HG02763 (cell line): Measurements from ENCODE around the gene ADCY2.

Source experiments
- ATAC-seq: cut with Tn5 transposase; IDR thresholded peaks from one replicate; pipeline ENCODE4 v1.9.1; 2021; ENCODE audit warnings: mild to moderate bottlenecking, moderate library complexity; ENCODE audit not compliant: unreplicated experiment

Gene ADCY2

GRCh38 chr5:7584749-7585148, 188.8 kb downstream of the ADCY2 start:
- no peak for ATAC-seq

DNA sequence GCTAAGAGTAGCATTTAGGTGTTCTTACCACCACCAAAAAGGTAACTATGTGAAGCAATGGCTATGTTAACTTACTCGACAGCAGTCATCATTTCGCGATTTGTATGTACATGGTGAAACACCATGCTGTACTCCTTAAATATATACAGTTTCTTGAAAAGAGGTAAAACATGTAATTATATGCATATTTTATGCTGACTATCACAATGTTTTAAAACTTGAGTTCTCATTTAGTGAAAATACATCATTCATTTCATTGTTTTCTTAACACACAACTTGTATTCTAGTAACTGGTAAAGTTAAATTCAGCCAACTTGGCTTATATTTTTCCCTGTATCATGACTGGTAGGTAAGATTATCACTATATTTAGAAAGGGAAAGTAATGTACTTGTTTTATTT, 189.9 kb downstream of the ADCY2 start:
- ATAC-seq = no peak

DNA sequence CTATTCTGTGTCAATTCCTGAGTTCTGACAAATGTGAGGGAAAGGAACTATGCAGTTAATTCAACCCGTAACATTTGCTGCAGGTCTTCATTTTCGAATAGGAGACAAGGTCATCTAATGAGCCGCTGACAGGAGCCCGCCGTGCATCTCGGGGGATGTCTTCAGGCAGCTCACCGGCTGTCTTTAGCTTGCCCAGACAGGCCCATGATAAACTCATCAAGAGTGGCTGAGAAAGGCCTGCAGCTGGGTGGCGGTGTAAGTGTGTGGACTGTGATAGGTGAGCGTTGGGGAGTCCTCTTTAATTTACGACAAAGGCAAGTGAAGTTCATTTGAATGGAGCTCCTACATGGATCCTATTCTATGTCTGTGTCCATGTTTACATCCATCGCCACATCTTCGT, 190.5 kb downstream of the ADCY2 start:
- no peak for ATAC-seq

- no peak for ATAC-seq
These were observed 193.9 kb downstream of the ADCY2 start for GRCh38 chr5:7589800-7590199.

- no peak for ATAC-seq
These were observed 197.0 kb downstream of the ADCY2 start for GRCh38 chr5:7592910-7593309.

DNA sequence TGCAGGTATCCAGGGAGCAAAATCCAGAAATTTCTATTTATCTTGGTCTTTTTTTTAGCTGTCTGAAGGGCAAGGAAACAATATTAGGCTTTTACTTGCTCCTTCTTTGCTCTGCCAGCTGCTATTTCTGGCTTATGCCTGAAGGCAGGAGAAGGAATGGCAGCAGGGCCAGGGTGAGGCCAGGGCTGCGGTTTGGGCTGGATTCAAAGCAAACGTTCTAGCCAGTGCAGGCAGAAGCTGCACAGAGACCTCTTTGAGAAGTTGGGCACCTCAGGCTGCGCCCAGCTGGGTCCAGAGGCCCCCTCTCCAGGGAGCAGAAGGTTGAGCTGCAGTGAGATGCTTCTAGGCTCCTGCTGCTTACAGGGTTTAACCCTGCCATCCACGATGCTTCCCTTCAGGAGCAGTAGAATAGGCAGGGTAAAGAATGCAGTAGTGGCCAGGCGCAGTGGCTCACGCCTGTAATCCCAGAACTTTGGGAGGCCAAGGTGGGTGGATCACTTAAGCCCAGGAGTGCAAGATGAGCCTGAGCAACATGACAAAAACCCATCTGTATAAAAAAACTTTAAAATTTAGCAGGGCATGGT, 201.2 kb downstream of the ADCY2 start:
- ATAC-seq = no peak

DNA sequence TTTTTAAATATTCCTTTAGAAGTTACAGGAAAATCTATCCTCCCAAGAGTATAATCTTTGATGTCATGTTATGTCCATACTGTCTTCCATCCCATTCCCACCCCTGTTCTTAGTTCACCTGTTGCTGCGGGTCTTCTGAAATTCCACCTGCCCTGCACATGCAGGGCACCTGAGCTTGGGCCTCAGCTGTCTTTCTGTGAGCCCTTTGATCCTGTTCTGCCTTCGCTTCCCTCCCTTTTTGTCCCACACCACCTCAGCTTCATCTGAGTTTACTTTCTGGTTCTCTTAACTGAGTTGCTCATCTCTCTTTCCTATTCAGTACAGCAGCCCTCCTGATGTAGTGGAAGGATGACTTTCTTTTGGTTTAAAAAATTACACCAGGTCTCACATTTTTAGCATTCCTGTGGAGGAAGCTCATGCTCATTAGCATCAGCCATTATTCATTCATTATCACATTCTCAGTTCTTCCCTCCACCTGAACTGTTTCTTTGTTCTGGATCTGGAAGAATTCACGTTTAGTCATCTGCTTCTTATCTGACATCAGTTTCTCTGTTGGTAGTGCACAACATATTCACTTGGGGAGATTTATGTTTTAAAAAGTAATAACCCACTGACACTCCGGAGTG, 211.0 kb downstream of the ADCY2 start:
- no peak for ATAC-seq

DNA sequence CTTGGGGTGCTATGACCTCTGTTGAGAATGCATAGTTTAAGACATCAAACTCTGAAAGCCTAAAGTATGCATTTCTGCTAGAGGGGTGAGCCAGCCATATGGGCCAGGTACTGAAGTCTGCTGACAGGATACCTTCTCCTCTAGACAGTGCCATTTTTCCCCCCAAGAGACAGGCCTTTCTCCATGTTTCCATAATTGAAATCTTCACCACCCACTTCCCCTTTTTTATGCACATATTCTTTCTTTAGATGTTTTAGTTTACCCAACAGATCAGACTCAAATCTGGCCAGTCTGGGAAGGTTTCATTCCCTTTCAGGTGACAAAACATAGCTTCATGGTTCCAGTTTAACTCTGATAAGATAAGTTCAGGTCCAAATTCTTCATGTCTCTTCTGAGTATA, 212.8 kb downstream of the ADCY2 start:
- no peak for ATAC-seq

DNA sequence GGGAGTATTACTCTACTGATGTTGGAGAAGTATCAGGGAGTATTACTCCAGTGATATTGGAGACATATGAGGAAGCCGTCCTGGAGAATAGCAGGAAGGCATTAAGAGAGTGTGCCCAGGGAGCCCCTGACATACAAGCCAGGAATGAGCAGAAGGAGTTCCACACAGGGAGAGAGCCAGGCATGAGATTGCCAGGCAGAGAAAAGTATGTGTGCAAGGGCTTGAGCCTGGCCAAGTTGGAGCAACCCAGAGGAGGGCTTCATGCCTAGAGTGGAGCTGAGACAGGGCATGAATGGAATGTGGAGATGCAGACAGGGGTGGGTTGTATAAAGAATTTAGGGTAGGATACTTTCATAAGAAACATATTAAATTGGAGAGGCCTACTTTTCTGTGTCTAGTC, 213.8 kb downstream of the ADCY2 start:
- no peak for ATAC-seq

DNA sequence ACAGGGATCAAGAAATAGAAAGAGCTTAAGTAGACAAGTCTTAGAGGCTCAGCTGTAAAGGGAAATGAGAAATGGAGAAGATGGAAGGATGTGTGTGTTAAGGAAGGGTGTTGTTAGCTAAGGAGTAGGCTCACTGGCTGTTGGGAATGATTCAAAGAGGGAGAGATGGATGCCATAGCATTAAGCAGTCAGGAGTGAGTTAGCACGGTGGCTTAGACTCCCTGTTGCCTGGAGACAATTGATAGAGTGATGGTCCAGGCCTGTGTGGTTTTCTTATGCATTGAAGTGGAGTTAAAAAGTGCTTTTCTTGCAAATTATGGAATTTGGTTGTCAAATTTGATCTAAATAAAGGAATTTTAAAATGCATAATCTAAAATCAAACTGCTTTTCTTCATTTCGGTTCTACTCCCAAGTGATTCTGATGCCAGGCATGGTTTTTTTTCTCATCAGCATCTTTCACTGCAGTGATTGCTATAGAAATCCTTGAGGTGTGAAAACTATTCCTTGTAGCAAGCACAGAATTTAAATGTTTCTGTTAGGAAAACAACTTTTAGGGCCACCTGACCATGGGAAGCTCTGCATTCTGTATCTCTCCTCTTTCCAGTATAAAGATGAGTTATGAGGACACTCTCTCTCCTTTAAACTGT, 214.7 kb downstream of the ADCY2 start:
- no peak for ATAC-seq

- ATAC-seq = no peak
These were observed 215.6 kb downstream of the ADCY2 start for GRCh38 chr5:7611518-7611917.

DNA sequence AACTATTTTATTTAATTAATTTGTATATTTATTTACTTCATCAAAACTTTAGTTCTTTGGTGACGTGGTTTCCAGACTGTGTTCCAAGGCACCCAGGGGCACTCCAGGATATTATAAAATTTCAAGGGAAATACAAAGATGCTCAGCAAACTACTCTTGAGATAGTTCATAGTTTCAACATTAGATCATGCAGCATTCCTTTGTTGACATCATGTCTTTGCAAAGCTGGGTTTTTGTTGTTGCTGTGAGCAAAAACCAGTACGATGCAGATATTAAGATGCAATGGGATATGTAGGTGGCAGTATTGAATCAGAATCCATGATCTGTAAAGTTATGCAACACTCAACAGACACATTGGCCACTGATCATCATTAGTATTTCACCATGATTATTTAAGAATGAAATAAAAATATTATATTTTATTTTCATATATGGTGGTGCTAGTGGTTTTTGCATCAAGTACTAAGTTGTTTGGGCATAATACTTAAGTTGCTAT, 219.7 kb downstream of the ADCY2 start:
- no peak for ATAC-seq

- ATAC-seq = no peak
These were observed 221.0 kb downstream of the ADCY2 start for GRCh38 chr5:7616897-7617296.

DNA sequence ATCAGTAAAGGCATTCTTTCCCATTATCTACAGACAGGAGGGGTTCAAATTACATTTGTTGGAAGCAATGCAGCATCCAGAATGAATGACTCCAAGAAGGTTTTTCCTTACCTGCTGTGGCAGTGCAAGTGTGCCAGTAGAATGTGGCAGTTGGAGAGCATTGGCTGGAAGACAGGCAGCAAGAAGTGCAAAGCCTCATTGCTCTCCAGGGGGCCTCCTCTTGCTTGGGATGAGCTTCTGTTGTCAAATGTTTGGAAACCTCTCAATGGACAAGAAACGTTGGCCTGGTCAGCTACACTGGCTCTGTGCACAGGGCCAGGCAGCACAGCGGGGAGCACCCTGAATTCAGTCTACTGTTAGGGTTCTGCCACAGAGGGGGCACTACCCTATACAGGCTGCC, 226.6 kb downstream of the ADCY2 start:
- no peak for ATAC-seq

- ATAC-seq = no peak
These were observed 229.8 kb downstream of the ADCY2 start for GRCh38 chr5:7625740-7626139.

DNA sequence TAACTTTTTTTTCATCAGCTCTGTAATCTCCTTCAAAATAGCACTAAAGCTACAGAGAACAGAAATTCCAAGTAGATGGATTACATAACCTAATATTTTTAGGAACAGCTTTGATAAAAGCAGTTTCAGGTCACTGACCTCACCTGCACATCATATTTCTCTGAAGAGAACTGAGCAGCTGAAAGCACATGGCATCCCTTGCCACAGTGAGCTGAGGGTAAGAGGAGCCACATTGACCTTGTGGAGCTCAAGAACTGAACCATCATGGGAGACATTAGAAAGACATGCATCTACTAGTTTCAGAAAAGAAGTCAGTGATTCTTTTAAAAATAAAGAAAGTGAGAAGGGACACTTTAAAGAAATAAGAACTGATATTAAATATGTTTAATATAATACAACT, 232.3 kb downstream of the ADCY2 start:
- no peak for ATAC-seq

DNA sequence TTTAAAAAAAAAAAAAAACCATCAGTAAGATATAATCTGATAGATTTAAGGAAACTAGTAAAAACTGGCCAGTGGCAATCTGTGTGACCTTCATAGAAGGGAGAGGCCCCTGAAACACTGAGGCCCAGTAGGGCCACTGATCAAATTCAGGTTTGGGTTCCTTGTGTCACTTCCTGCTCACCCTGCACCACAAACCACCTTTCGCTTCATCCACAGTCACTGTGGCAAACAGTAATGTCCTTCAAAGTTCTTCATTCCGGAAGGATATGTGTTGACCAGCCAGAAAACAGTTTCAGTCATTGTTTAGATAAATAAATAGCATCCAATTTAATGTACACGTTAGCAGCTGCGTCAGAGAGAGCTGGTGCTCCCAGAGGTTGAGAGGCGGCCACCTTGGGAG, 232.9 kb downstream of the ADCY2 start:
- no peak for ATAC-seq

DNA sequence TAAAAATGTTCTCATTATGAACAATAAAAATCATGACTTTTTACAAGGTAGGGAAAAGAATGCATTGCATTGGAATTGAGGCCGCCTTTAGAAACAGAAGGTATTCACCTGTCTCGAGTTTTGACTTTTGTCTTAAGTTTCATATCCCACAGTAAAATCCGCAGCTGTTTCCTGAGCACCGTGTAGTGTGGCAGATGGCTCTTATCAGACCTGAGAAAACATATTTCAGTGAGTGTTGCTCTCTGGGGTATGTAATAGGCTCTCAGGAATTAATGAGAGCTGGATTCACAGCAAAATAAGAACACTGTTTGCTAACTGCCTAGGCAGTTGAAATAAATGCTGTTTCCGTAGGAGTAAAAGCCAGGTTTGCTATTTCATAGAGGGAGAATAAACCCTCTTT, 233.6 kb downstream of the ADCY2 start:
- ATAC-seq = no peak

DNA sequence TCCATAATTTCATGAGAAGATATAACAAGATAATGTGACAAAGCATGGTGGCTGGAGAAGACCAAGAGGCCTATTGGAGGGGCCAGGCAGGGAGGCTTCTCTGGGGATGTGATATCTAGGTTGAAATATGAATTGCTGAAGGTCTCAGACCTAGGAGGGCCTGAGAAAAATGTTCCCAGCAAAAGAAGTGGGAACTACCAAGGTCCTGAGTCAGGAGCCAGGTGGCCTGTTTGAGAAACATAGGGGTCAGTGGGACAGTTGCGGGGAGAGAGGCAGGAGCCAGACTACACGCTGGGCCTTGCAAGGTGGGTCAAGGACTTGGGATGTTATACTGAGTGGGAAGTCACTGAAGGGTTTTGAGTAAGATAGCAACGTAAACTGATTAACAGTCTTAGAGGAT, 238.9 kb downstream of the ADCY2 start:
- no peak for ATAC-seq

DNA sequence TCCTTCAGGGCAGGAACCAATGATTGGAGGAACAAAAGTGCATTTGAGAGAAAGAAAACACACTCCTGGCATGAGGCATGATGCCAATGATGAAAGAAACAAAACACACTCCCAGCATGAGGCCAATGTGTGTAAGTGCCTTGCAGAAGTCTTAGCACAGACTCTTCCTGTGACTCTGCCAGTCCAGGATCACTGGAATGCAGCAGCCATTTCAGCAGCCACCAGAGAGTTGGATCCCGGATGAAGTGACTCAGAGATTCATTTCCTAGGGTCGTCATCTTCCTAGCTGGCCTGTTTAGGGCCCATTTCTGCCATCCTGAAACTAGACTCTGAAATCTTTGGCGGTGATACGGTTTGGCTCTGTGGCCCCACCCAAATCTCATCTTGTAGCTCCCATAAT, 242.5 kb downstream of the ADCY2 start:
- no peak for ATAC-seq

DNA sequence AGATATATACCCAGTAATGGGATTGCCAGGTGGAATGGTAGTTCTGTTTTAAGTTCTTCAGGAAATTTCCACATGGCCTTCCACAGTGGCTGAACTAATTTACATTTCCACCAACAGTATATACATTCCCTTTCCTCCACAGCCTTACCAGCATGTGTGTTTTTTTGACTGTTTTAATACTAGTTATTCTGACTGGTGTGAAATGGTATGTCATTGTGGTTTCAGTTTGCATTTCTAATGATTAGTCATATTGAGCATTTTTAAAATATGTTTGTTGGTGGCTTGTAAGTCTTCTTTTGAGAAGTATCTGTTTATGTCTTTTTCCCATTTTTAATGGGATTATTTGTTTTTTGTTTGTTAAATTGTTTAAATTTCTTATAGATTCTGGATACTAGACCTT, 246.1 kb downstream of the ADCY2 start:
- no peak for ATAC-seq

- ATAC-seq = no peak
These were observed 248.8 kb downstream of the ADCY2 start for GRCh38 chr5:7644723-7645122.

- ATAC-seq = no peak
These were observed 254.8 kb downstream of the ADCY2 start for GRCh38 chr5:7650755-7651154.
